Pancreas (tissue), 10 donors: ENCODE results near the gene ZBTB20. TPM values are rescaled to one million over a fixed set of nuclear protein-coding genes. Genes with fewer than 3 reads are reported as not detected.
A peak's percentile ranks its signal among the peaks of the same experiment; 100 is the strongest.

Experiments
- ATAC-seq, 4 donors: fragments of 200-7000 bp; cut with Tn5 transposase; one replicate each; pipeline versions ENCODE4 v1.8.0 to v1.9.1; 2020; ENCODE audit warnings: mild to moderate bottlenecking in 4 of 4, moderate library complexity in 4 of 4
- DNase-seq, 6 donors: peaks; one replicate each; pipeline ENCODE4 v3.0.0-alpha.2; 2020
- FAIRE-seq: peaks from 2 replicates; lab custom pipeline; 2012; peaks lifted over from hg19 to GRCh38; lab: Jason Lieb, UNC
- H3K27ac ChIP-seq, 4 donors: fragments of 200-600 bp; sonication (generic); 1 replicate in 3 of 4; 2 replicates in 1 of 4; pipeline versions ENCODE4 v1.5.0 to v1.8.0; 2020
- H3K27me3 ChIP-seq, 4 donors: fragments of 200-600 bp; one replicate each; pipeline ENCODE4 v1.8.0; 2021
- H3K36me3 ChIP-seq, 3 donors: fragments of 200-600 bp; sonication (generic) in 1 of 3; one replicate each; pipeline versions ENCODE4 v1.5.0 to v1.8.0; 2020 to 2021
- H3K4me1 ChIP-seq, 3 donors: fragments of 200-600 bp; one replicate each; pipeline ENCODE4 v1.8.0; 2021
- H3K4me3 ChIP-seq, 4 donors: fragments of 200-600 bp; sonication (generic) in 2 of 4; one replicate each; pipeline versions ENCODE4 v1.5.0 to v1.8.0; 2020 to 2021
- H3K9me3 ChIP-seq, 4 donors: fragments of 200-600 bp; one replicate each; pipeline ENCODE4 v1.8.0; 2021
- WGBS, 2 donors: extraction: QIAGEN DNeasy Blood & Tissue Kit; methylation state at CpG; one replicate each; pipeline ENCODE4 v1.1.7; 2013; 5-methylcytosine and 5-hydroxymethylcytosine counted together
- intact Hi-C, 3 donors: fragments of 100-400 bp; cut with DNase I; formaldehyde crosslinking; loops; one replicate each; pipeline versions ENCODE4 v1.11.1 to v1.14.2; 2022
- polyA plus RNA-seq, 2 donors: library from polyadenylated mRNA; stranded (reverse); fragments of 200-250 nt; gene quantifications; one replicate each; pipeline ENCODE4 v1.2.3, GENCODE V29; 2013
- total RNA-seq, 6 donors: library from RNA; stranded (reverse); fragmentation: NEBNext Ultra II Directional in 4 of 6; extraction: Animal tissue kit (Norgen Biotek cat#: 25700) in 4 of 6; gene quantifications; one replicate each; pipeline versions ENCODE4 v1.2.1 to v1.2.4, GENCODE V29; 2021 to 2023
- TF ChIP-seq, protein P1 (sequence below), 4 donors: fragments of 200-600 bp; sonication (generic) in 3 of 4; IDR thresholded peaks; one replicate each; pipeline versions ENCODE4 v1.5.0 to v1.8.0; 2021; ENCODE audit warnings: antibody characterized with exemption in 4 of 4
- donor health status: healthy with polysubstance abuse.
- donor health status: DM: no; HTN: no; CAD: no; lungs with moderate emphysema.
- donor health status: DM: no; HTN: no; CAD: no.
- donor health status: control.
- donor health status: control.
- donor health status: Bipolar disorder and iron deficiency.
- donor health status: DM: yes; HTN: yes; CAD: no.
- donor health status: DM: no; HTN: no; CAD: no.
- donor health status: DM: no; HTN: no; CAD: no.
- donor health status: DM: yes; HTN: yes; CAD: no.

ZBTB20 gene
- total and polyA plus RNA-seq, 8 donors, result 1.3 to 81.5 (median 43.7) TPM

DNA sequence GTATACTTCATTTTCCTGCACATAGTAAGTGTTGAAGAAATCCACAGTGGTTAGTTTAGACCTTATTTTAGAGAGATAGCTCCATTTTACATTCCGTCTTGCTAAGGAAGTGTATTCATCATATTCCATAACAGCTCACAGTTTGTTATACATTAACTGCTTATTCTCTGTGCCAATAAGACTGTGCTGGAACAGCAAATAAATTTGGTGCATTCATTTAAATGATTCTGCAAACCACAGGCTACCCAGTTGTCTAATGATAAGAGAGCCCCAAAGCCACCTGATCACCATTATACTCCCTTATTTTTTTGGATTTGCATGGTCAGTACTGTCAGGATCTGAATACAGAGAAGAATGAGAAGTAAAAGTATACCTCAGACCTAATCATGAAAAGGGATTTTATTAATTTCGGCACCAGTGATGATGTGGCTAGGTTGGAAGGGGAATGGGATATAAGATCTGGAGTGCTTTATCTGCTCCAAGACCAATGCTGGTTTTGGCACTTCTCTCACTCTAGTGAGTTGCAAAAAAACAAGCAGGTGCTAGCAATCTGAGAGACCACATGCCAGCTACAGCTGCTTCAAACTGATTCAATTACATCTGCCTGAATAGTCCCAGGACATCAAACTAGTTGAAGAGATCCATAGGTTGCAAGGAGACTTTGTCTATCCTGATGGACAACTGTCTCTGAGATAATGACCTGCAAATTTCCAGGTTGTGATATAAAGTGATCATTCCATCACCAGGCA is 254.8 kb downstream of the ZBTB20 start:
- Histone ChIP-seq H3K4me1 (peaks cover 9 to 35% (median 25%) of the 10 kb centered on the region in 3 donors), H3K36me3 (no peaks in the 10 kb centered on the region), H3K27ac (peak overlapping the region; percentile 18 to 63 (median 43)), H3K27me3 (no peaks in the 10 kb centered on the region), H3K4me3 (no peak overlapping the region), H3K9me3 (no peaks in the 10 kb centered on the region)
- no peak for FAIRE-seq
- intact Hi-C loops, result no loop called here
- WGBS, 2 donors, result 31 to 32% methylated on average over 2 of the region's 2 CpGs
- peak in 3 of 6 donors; percentile 23 to 59 (median 41) for DNase-seq
- TF ChIP-seq, protein P1, sequence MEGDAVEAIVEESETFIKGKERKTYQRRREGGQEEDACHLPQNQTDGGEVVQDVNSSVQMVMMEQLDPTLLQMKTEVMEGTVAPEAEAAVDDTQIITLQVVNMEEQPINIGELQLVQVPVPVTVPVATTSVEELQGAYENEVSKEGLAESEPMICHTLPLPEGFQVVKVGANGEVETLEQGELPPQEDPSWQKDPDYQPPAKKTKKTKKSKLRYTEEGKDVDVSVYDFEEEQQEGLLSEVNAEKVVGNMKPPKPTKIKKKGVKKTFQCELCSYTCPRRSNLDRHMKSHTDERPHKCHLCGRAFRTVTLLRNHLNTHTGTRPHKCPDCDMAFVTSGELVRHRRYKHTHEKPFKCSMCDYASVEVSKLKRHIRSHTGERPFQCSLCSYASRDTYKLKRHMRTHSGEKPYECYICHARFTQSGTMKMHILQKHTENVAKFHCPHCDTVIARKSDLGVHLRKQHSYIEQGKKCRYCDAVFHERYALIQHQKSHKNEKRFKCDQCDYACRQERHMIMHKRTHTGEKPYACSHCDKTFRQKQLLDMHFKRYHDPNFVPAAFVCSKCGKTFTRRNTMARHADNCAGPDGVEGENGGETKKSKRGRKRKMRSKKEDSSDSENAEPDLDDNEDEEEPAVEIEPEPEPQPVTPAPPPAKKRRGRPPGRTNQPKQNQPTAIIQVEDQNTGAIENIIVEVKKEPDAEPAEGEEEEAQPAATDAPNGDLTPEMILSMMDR (IDR thresholded peaks at IDR 0.05), result no peak
- ATAC-seq, result peak; percentile 84 to 90 (median 88)

DNA sequence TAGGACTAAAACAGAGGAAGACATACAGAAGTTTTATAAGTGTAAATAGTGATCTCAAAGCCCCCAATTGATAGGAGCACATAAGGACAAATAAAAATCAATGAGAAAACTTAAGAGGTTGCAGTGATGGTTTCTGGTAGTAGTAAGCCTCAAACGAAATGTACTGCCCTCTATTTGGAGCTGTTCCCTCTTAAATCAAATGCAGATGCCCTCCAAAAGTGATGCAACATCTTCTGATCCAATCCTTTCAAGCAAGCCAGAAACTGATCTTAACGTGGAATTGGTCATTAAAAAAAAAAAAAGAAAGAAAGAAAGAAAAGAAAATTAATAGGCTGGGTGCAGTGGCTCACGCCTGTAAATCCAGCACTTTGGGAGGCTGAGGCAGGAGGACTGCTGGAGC is 259.3 kb downstream of the ZBTB20 start:
- intact Hi-C loops, result no loop called here
- DNase-seq, result no peak
- TF ChIP-seq, protein P1 (IDR thresholded peaks at IDR 0.05), result no peak
- no peak for FAIRE-seq
- H3K27me3 ChIP-seq, result no peaks in the 10 kb centered on the region
- H3K9me3 ChIP-seq, result no peaks in the 10 kb centered on the region
- ATAC-seq, result no peak
- H3K27ac ChIP-seq, result no peak overlapping the region
- 85 to 87% methylated on average over 3 of the region's 3 CpGs for WGBS, 2 donors
- H3K36me3 ChIP-seq, result no peaks in the 10 kb centered on the region
- peaks cover 11 to 37% (median 26%) of the 10 kb centered on the region in 3 donors for H3K4me1 ChIP-seq
- no peak overlapping the region for H3K4me3 ChIP-seq

DNA sequence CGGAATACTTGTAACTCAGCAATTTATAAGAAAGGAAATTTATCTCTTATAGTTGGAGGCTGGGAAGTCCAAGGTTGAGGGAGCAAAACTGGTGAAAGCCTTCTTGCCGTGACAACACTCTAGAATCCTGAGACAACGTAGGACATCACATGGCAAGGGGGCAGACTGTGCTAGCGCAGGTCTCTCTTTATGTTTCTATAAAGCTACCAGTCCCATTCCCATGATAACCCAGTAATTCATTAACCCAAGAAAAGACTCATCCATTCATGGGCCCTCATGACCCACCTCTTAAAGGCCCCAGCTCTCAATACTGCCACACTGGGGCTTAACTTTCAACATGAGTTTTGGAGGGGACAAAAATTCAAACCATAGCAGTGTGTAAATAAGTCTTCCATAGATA is 260.2 kb downstream of the ZBTB20 start:
- Histone ChIP-seq H3K27ac (no peak overlapping the region), H3K27me3 (no peaks in the 10 kb centered on the region), H3K9me3 (no peaks in the 10 kb centered on the region), H3K36me3 (no peaks in the 10 kb centered on the region), H3K4me3 (no peak overlapping the region), H3K4me1 (peaks cover 8 to 42% (median 23%) of the 10 kb centered on the region in 3 donors)
- FAIRE-seq, result no peak
- TF ChIP-seq, protein P1 (IDR thresholded peaks at IDR 0.05), result no peak
- no peak for ATAC-seq
- intact Hi-C loops, result no loop called here
- DNase-seq, result no peak
- 93% methylated on average over 4 of the region's 4 CpGs for WGBS, 2 donors

DNA sequence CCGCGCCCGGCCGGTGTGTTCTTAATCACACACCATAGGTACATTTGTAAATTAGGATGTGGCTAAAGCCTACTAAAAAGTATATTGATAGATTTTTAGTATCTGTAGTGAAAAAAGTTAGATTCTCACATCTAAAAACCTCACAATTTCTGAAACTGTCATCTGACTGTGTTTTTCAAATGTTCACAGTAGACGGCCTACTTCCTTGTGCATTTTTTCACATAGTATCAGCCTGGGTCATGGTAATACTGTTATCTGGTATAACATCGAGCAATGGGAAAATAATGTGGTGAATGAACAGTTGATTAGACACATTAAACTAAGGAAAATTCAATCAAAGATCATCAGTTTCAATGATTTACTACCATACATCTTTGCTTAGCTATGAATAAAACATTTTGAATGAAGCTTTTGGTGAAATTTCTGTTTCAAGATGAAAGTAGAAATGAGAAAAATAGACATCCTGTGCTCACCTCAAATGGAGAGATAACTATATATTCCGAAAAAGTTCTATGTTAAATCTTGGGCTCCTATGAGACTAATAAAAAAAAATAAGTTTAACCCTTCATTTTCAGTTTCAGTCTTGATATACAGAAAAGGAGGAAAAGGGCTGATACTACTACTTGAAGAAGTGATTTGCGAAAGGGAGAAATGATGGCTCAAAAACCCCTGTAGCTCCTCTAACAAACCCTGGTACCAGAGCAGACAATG is 262.7 kb downstream of the ZBTB20 start:
- Histone ChIP-seq H3K4me3 (no peak overlapping the region), H3K36me3 (no peaks in the 10 kb centered on the region), H3K9me3 (no peaks in the 10 kb centered on the region), H3K27ac (no peak overlapping the region), H3K27me3 (no peaks in the 10 kb centered on the region), H3K4me1 (peaks cover 19 to 64% (median 34%) of the 10 kb centered on the region in 3 donors)
- FAIRE-seq (no peak), ATAC-seq (no peak), DNase-seq (no peak)
- TF ChIP-seq, protein P1 (IDR thresholded peaks at IDR 0.05), result no peak
- WGBS, 2 donors, result 89 to 94% methylated on average over 8 of the region's 8 CpGs
- intact Hi-C loops, result no loop called here
